ENCODE measurements around the gene OBSCN.

DNA sequence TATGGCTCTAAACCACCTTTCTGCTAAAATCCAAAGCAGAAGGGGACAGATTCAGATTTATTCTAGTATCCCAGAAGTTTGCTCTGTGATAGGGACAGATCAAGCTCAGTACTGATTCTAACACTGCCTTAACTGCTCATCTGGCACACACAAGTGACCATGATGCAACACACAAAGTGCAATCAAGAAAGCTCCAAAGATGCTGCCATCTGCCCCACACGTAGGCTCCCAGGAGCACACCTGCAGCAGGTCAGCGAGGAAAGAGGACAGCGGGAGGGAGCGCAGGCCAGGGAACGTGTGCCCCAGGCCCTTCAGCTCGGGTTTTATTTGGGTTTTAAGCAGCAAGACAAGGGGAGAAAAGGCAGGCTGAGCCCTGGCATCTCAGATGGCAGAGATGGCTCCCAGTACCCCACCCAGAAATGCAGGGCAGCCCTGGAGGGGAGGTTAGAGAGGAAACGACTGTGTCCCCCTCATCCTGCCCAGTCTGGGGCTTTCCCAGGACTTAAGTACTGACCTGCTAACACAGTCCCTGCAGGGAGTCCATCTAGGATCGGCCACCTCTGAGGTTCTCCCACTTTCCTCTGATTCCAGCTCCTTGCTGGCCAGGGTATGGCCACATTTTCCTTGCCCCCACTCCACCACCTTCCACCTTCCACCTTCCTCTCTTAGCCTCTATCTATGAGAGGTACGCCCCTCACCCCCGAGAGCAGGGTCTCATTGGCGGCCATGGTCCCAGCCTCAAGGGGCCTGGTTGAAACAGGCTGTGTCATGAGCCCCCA lies 197.5 kb downstream of the OBSCN start:
- TF ChIP-seq CTCF (conservative IDR thresholded peaks at IDR 0.05 in 1 of 2, IDR thresholded peaks at IDR 0.05 in 1 of 2; ENCODE audit: extremely low read depth in 1 of 2, insufficient read depth in 1 of 2, low read depth in 1 of 2, low read length in 2 of 2) (no peak), EZH2 (IDR thresholded peaks at IDR 0.05; ENCODE audit: borderline replicate concordance, low read length) (no peak)

All from mammary epithelial cell (primary cell).